ENCODE results near the gene ABLIM2. TPM values are rescaled to one million over a fixed set of nuclear protein-coding genes. Genes with fewer than 3 reads are reported as not detected.
A peak's percentile ranks its signal among the peaks of the same experiment; 100 is the strongest.

The ABLIM2 gene
- total and polyA plus RNA-seq, 2 of the 8 experiments (the other 6 are each of a cell fraction or from before 2014, with no cell fraction given), result 2.8 to 3.0 TPM

DNA sequence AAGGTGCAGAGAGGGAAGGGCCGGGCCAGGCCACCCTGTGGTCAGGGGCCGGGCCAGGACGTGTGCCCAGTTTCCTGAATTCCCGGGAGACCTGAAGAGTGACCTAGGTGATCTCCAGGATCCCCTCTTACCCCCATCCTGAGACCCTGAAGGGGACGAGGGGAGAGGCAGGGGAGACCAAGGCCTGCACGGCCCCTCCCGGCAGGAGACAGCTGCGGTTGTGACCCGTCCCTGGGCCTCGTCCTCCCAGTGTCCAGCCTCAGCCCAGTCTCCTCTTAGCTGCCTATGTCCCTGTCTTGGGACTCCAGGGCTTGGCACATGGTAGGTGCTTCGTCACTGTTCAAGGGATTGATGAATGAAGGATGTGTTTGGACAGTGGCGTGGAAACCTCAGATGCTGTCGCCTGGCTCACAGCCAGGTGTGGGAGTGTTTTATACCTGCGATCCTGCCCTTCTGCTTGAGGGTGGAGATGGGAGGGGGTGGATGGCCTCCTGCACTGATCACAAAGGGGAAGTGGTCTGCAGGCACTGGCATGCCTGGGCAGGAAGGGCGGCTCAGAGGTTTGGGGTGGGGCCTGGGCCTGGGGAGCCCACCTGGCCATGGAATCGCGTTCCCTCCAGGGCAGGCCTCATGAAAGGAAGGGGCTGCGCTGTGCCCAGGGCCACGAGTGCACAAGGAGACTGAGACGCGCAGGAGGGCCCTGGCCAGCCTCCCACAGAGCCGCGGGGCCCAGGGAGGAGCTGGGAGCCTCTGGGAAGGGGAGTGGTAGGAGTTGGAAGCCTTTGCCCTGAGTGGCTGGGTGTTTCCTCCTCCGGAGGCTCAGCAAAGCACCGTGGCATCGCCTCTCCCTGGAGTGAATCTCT is 47.4 kb upstream of the ABLIM2 start:
- CTCF ChIA-PET (ENCODE audit: partially characterized antibody), result interaction anchor here (1.0 to 4.6 kb wide), 5 partner anchors 11 to 61 kb away, joined by 3 to 17 read pairs (median 6); no protein-coding TSS in a partner anchor
- no peak overlapping the region for H3K4ac ChIP-seq (replicated peaks; ENCODE audit: insufficient read length, low read depth, low read length)
- TF ChIP-seq, protein P1, sequence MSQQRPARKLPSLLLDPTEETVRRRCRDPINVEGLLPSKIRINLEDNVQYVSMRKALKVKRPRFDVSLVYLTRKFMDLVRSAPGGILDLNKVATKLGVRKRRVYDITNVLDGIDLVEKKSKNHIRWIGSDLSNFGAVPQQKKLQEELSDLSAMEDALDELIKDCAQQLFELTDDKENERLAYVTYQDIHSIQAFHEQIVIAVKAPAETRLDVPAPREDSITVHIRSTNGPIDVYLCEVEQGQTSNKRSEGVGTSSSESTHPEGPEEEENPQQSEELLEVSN (IDR thresholded peaks at IDR 0.05), result no peak
- TF ChIP-seq SUZ12 (IDR thresholded peaks at IDR 0.05; ENCODE audit: low read length) (no peak), TBP (IDR thresholded peaks at IDR 0.05; ENCODE audit: low read depth, low read length) (no peak), POU5F1 (IDR thresholded peaks at IDR 0.05; ENCODE audit: low read depth, low read length) (no peak), MAFK (IDR thresholded peaks at IDR 0.05; ENCODE audit: low read depth, low read length) (no peak), SP1 (IDR thresholded peaks at IDR 0.05; ENCODE audit: low read depth, low read length) (no peak), KDM4A (IDR thresholded peaks at IDR 0.05; ENCODE audit: low read depth, low read length, severe bottlenecking) (no peak), SP4 (IDR thresholded peaks at IDR 0.05; ENCODE audit: low read length) (no peak), ZNF274 (IDR thresholded peaks at IDR 0.05; ENCODE audit: borderline replicate concordance, extremely low read depth, low read length) (no peak), SAP30 (IDR thresholded peaks at IDR 0.05; ENCODE audit: insufficient read depth, insufficient replicate concordance, low read length) (no peak), TAF7 (optimal IDR thresholded peaks at IDR 0.05; ENCODE audit: borderline replicate concordance, low read depth, low read length) (no peak)

More for the DNA sequence above, 47.4 kb upstream of the ABLIM2 start:
- no peaks in the 10 kb centered on the region; the same call in 1 of the 2 replicates for H3K23me2 ChIP-seq (ENCODE audit: low read depth, low read length)
- no peak overlapping the region for H2BK20ac ChIP-seq (ENCODE audit: low read length)
- H3K27me3 ChIP-seq (replicated peaks in 1 of 4; ENCODE audit: control insufficient read depth in 3 of 4, extremely low read depth in 1 of 4, insufficient read depth in 3 of 4, low read length in 3 of 4), result no peaks in the 10 kb centered on the region
- H4K91ac ChIP-seq (replicated peaks; ENCODE audit: insufficient read length, low read length), result peak overlapping the region; percentile 51
- H3K18ac ChIP-seq (ENCODE audit: extremely low read depth, low read length), result peak overlapping the region; percentile 7; the same call in 1 of the 2 replicates
- peak overlapping the region; percentile 83; the same call in 1 of the 2 replicates for H4K8ac ChIP-seq (ENCODE audit: extremely low read depth, insufficient read depth, low read length)
- H3K9me3 ChIP-seq (ENCODE audit: insufficient read depth in 2 of 2, low read depth in 1 of 2, low read length in 1 of 2), result no peaks in the 10 kb centered on the region
- no peak overlapping the region for H3K27ac ChIP-seq (ENCODE audit: low read depth, low read length)
- H3K36me3 ChIP-seq (ENCODE audit: control insufficient read depth in 2 of 4, insufficient read depth in 4 of 4, low read length in 3 of 4), result no peaks in the 10 kb centered on the region
- no peak overlapping the region for H3K23ac ChIP-seq (ENCODE audit: insufficient read length)
- DNase-seq (ENCODE audit: low read depth in 1 of 2, low spot score in 2 of 2) (no peak), FAIRE-seq (no peak)
- no peaks in the 10 kb centered on the region; a peak in 2 of 7 replicates for H3K4me1 ChIP-seq (replicated peaks in 1 of 4; ENCODE audit: control insufficient read depth in 3 of 4, insufficient read depth in 4 of 4, low read length in 3 of 4)
- H2AK5ac ChIP-seq (ENCODE audit: low read depth, low read length), result peak overlapping the region; percentile 39; the same call in 1 of the 2 replicates
- H2BK15ac ChIP-seq (ENCODE audit: low read length), result no peak overlapping the region
- peak overlapping the region; percentile 71 for H2BK5ac ChIP-seq (ENCODE audit: low read depth, low read length)
- H2BK12ac ChIP-seq (ENCODE audit: low read depth, low read length), result peak overlapping the region; percentile 90; the same call in 1 of the 2 replicates
- no peak overlapping the region for H4K5ac ChIP-seq (ENCODE audit: insufficient read length, low read depth, low read length)
- H3K79me2 ChIP-seq (ENCODE audit: control insufficient read depth in 1 of 2, insufficient read depth in 2 of 2, low read length in 2 of 2), result no peaks in the 10 kb centered on the region
- H3K9ac ChIP-seq (replicated peaks in 1 of 4; ENCODE audit: extremely low read depth in 1 of 4, low read depth in 3 of 4, low read length in 3 of 4), result no peak overlapping the region
- no peak overlapping the region for H3K4me2 ChIP-seq (ENCODE audit: insufficient read depth in 1 of 2, low read depth in 2 of 2, low read length in 2 of 2)
- no peak overlapping the region for H2AFZ ChIP-seq (ENCODE audit: low read length)
- POLR2A ChIA-PET (ENCODE audit: partially characterized antibody), result no interaction called here
- WGBS, 2 experiments (ENCODE audit: extremely low coverage in 1 of 2, insufficient coverage in 1 of 2, insufficient read length in 1 of 2, insufficient replicate concordance in 2 of 2, low coverage in 1 of 2, low lambda C conversion rate in 2 of 2, missing lambda C conversion rate in 1 of 2), result 89% methylated on average over 24 of the region's 26 CpGs; no CpG with 5 or more reads in 1 of the 2 experiments
- no peaks in the 10 kb centered on the region for H3K79me1 ChIP-seq (ENCODE audit: low read depth, low read length)
- no peak overlapping the region for H3K56ac ChIP-seq (replicated peaks; ENCODE audit: insufficient read length, low read depth, low read length)
- no peaks in the 10 kb centered on the region for H4K20me1 ChIP-seq (replicated peaks in 1 of 2; ENCODE audit: control insufficient read depth in 1 of 2, insufficient read depth in 2 of 2, low read length in 2 of 2)
- no peak overlapping the region for H3K14ac ChIP-seq (ENCODE audit: insufficient read length)
- no peak overlapping the region for H3K4me3 ChIP-seq (ENCODE audit: extremely low read depth in 1 of 4, insufficient read depth in 2 of 4, low read depth in 3 of 4, low read length in 4 of 4)
- H2BK120ac ChIP-seq (replicated peaks; ENCODE audit: low read depth, low read length), result no peak overlapping the region

Measured in H1 (cell line).